HCT116 (cell line): ENCODE measurements around the gene PPM1H. TPM values are rescaled to one million over a fixed set of nuclear protein-coding genes. Genes with fewer than 3 reads are reported as not detected.
A peak's percentile ranks its signal among the peaks of the same experiment; 100 is the strongest.

ENCODE experiments used
- ATAC-seq: fragments of 200-7000 bp; cut with Tn5 transposase; 2 replicates; pipeline ENCODE4 v1.9.1; 2020; ENCODE audit warnings: mild to moderate bottlenecking, moderate library complexity
- BruUV-seq: library from RNA; stranded (reverse); fragments of 400-500 nt; replicated peaks from 2 replicates; lab custom pipeline; 2021; lab: Mats Ljungman, UMichigan
- CTCF ChIA-PET: fragments of 300-600 bp; sonication (Branson Sonifier 250); formaldehyde crosslinking; loops from one replicate; lab custom pipeline; 2021; ENCODE audit warnings: antibody characterized with exemption; lab: Charles Lee
- POLR2A ChIA-PET: fragments of 300-600, 350-600 bp; sonication (Branson Sonifier 250); formaldehyde crosslinking; loops from one replicate; lab custom pipeline; 2021; ENCODE audit warnings: antibody characterized with exemption; lab: Charles Lee
- RAD21 ChIA-PET, 2 experiments: fragments of 300-600 bp; sonication (Branson Sonifier 250); formaldehyde crosslinking; loops; one replicate each; lab custom pipeline; 2023; ENCODE audit warnings: low total read pairs in 2 of 2; ENCODE audit not compliant: uncharacterized antibody in 2 of 2, unreplicated experiment in 2 of 2, low non-redundant PET in 1 of 2; lab: Charles Lee
- DNase-seq: peaks from one replicate; pipeline ENCODE4 v3.0.0-alpha.2; 2010; ENCODE audit warnings: low read depth, low spot score
- H2AFZ ChIP-seq: fragments of 200-600 bp; shearing (Covaris generic), sonication (generic); 2 replicates; pipeline ENCODE4 v1.6.1; 2017; ENCODE audit warnings: low read depth, mixed run types, mixed read lengths, antibody characterized with exemption, low read length; ENCODE audit not compliant: poor library complexity, severe bottlenecking
- H3K27ac ChIP-seq: 2 replicates; pipeline ENCODE4 v1.5.1; 2012; ENCODE audit warnings: low read depth, low read length
- H3K27me3 ChIP-seq: fragments of 200-600 bp; sonication (generic); 2 replicates; pipeline ENCODE4 v1.6.1; 2016; ENCODE audit warnings: mixed run types, low read length, mixed read lengths; ENCODE audit not compliant: insufficient read depth
- H3K36me3 ChIP-seq, 2 experiments: fragments of 200-500 bp in 1 of 2; fragments of 200-600 bp in 1 of 2; sonication (Bioruptor generic) in 1 of 2; sonication (generic) in 1 of 2; 2 replicates each; pipeline versions ENCODE4 v1.5.1 to v1.6.1; 2014 to 2016; ENCODE audit warnings: low read length in 2 of 2, inconsistent platforms in 1 of 2, mixed read lengths in 1 of 2, mixed run types in 1 of 2; ENCODE audit not compliant: insufficient read depth in 2 of 2, control insufficient read depth in 1 of 2
- H3K4me1 ChIP-seq, 2 experiments: fragments of 200-600 bp in 1 of 2; sonication (generic) in 1 of 2; 2 replicates each; pipeline versions ENCODE4 v1.5.1 to v1.6.1; 2012 to 2017; ENCODE audit warnings: low read length in 2 of 2, inconsistent platforms in 1 of 2, mild to moderate bottlenecking in 1 of 2, mixed read lengths in 1 of 2, mixed run types in 1 of 2, moderate library complexity in 1 of 2; ENCODE audit not compliant: insufficient read depth in 2 of 2, control insufficient read depth in 1 of 2
- H3K4me2 ChIP-seq: fragments of 200-600 bp; sonication (generic); 2 replicates; pipeline ENCODE4 v1.6.1; 2017; ENCODE audit warnings: mixed run types, low read length, mixed read lengths
- H3K4me3 ChIP-seq, 2 experiments: fragments of 200-600 bp in 1 of 2; sonication (generic) in 1 of 2; replicated peaks in 1 of 2; 2 replicates each; pipeline ENCODE4 v1.5.1; 2011 to 2016; ENCODE audit warnings: low read length in 2 of 2, control low read depth in 1 of 2, low read depth in 1 of 2, mild to moderate bottlenecking in 1 of 2, mixed read lengths in 1 of 2, mixed run types in 1 of 2
- H3K79me2 ChIP-seq: fragments of 200-600 bp; sonication (generic); 2 replicates; pipeline ENCODE4 v1.6.1; 2017; ENCODE audit warnings: mild to moderate bottlenecking, mixed run types, low read length, moderate library complexity, mixed read lengths; ENCODE audit not compliant: insufficient read depth
- H3K9ac ChIP-seq: fragments of 200-600 bp; sonication (generic); 2 replicates; pipeline ENCODE4 v1.6.1; 2016; ENCODE audit warnings: low read length, mixed read lengths
- H3K9me2 ChIP-seq: fragments of 200-600 bp; sonication (generic), shearing (Covaris generic); 2 replicates; pipeline ENCODE4 v1.6.1; 2017; ENCODE audit warnings: mixed run types, mild to moderate bottlenecking, moderate library complexity; ENCODE audit not compliant: insufficient read depth
- H3K9me3 ChIP-seq, 2 experiments: fragments of 200-500 bp in 1 of 2; fragments of 200-600 bp in 1 of 2; sonication (Bioruptor generic) in 1 of 2; sonication (generic) in 1 of 2; 2 replicates each; pipeline ENCODE4 v1.6.1; 2014 to 2017; ENCODE audit warnings: low read length in 2 of 2, mixed read lengths in 2 of 2, inconsistent platforms in 1 of 2, low read depth in 1 of 2, mild to moderate bottlenecking in 1 of 2, mixed run types in 1 of 2, moderate library complexity in 1 of 2; ENCODE audit not compliant: control insufficient read depth in 1 of 2, insufficient read depth in 1 of 2
- H4K20me1 ChIP-seq: fragments of 200-600 bp; sonication (generic), shearing (Covaris generic); 2 replicates; pipeline ENCODE4 v1.6.1; 2017; ENCODE audit warnings: mixed run types, mild to moderate bottlenecking, moderate library complexity; ENCODE audit not compliant: insufficient read depth
- CBX3 ChIP-seq: IDR thresholded peaks from 2 replicates; pipeline ENCODE4 v1.6.1; 2012; ENCODE audit warnings: low read depth
- CEBPB ChIP-seq: IDR thresholded peaks from 2 replicates; pipeline ENCODE4 v1.6.1; 2012; ENCODE audit warnings: low read depth
- CTCF ChIP-seq, 3 experiments: fragments of 200-600 bp in 1 of 3; sonication (generic) in 1 of 3; IDR thresholded peaks in 2 of 3; conservative IDR thresholded peaks in 1 of 3; 2 replicates each; pipeline ENCODE4 v1.5.1; 2012 to 2017; ENCODE audit warnings: low read depth in 2 of 3, low read length in 2 of 3, antibody characterized with exemption in 1 of 3, borderline replicate concordance in 1 of 3, control low read depth in 1 of 3, mild to moderate bottlenecking in 1 of 3, mixed read lengths in 1 of 3, mixed run types in 1 of 3, moderate library complexity in 1 of 3; ENCODE audit not compliant: insufficient read depth in 1 of 3
- EGR1 ChIP-seq: IDR thresholded peaks from 2 replicates; pipeline ENCODE4 v1.6.1; 2012; ENCODE audit warnings: low read depth
- ELF1 ChIP-seq: IDR thresholded peaks from 2 replicates; pipeline ENCODE4 v1.6.1; 2012; ENCODE audit warnings: low read depth, borderline replicate concordance
- EZH2 ChIP-seq: fragments of 200-600 bp; sonication (generic); IDR thresholded peaks from 2 replicates; pipeline ENCODE4 v1.6.1; 2017; ENCODE audit warnings: antibody characterized with exemption, mixed run types
- EZH2phosphoT487 ChIP-seq: fragments of 200-600 bp; IDR thresholded peaks from 2 replicates; pipeline ENCODE4 v1.6.1; 2018; ENCODE audit warnings: antibody characterized with exemption, borderline replicate concordance
- FOSL1 ChIP-seq: IDR thresholded peaks from 2 replicates; pipeline ENCODE4 v1.6.1; 2012; ENCODE audit warnings: low read depth
- JUND ChIP-seq: IDR thresholded peaks from 2 replicates; pipeline ENCODE4 v1.6.1; 2012
- MAX ChIP-seq: IDR thresholded peaks from 2 replicates; pipeline ENCODE4 v1.6.1; 2012
- POLR2A ChIP-seq: IDR thresholded peaks from 2 replicates; pipeline ENCODE4 v1.7.0; 2011; ENCODE audit warnings: borderline replicate concordance; ENCODE audit not compliant: insufficient read depth, insufficient read length; ENCODE audit errors: extremely low read depth
- POLR2AphosphoS5 ChIP-seq: IDR thresholded peaks from 2 replicates; pipeline ENCODE4 v1.6.1; 2011; ENCODE audit warnings: mild to moderate bottlenecking, low read depth, low read length, moderate library complexity
- SIN3A ChIP-seq: IDR thresholded peaks from 2 replicates; pipeline ENCODE4 v1.6.1; 2012; ENCODE audit warnings: low read depth
- SRF ChIP-seq: IDR thresholded peaks from 2 replicates; pipeline ENCODE4 v1.6.1; 2012; ENCODE audit warnings: low read depth
- ZBTB33 ChIP-seq: IDR thresholded peaks from 2 replicates; pipeline ENCODE4 v1.6.1; 2011; ENCODE audit warnings: mild to moderate bottlenecking, low read length, moderate library complexity; ENCODE audit not compliant: insufficient replicate concordance; ENCODE audit errors: extremely low read depth
- ZFX ChIP-seq: fragments of 450-650 bp; IDR thresholded peaks from 2 replicates; pipeline ENCODE4 v1.6.1; 2017
- intact Hi-C: fragments of 100-400 bp; cut with micrococcal nuclease; formaldehyde crosslinking; loops from 2 replicates; pipeline ENCODE4 v1.10.0; 2022
- total RNA-seq: library from RNA; stranded (reverse); gene quantifications from one replicate; pipeline ENCODE4 v1.2.1, GENCODE V29; 2021; ENCODE audit not compliant: unreplicated experiment

PPM1H gene
- total RNA-seq, 1 experiment from 2014 or later = 8.0 TPM

DNA sequence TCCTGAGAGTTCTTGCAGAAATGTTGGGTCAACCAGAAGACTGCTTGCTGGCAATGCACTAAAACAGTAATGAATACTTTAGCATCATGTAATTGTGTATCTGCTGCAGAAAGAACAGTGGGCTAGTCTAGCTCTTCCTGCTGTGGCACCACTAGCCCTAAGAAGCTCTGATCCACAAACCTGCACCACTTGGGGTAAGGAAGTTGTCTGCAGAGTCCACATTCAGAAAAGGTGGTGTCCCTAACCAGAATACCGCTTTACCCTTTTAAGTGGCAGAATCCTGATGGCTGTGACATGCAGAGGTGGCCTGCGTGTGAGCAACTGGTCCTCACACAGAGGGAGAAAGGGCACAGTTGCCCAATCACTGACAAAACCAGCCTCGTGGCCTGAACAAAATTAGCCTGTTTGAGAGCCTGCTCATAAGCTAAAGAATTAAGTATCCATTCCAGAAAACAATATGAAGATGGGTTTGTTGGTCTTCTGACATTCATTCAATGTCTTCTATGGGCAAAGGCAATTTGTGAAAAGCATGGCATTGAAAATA is 165.8 kb downstream of the PPM1H start:
- H3K79me2 ChIP-seq = no peaks in the 10 kb centered on the region
- no peak for ATAC-seq
- TF ChIP-seq CEBPB (no peak), CBX3 (no peak), SIN3A (no peak), EZH2 (no peak), SRF (no peak), POLR2A (no peak), JUND (no peak)
- TF ChIP-seq, all 23 proteins: peak for 0
- RAD21 ChIA-PET = no interaction called here
- POLR2A ChIA-PET = interaction anchor here (1.0 kb wide), 1 partner anchor 17 kb away, joined by 4 read pairs; no protein-coding TSS in a partner anchor
- Histone ChIP-seq H2AFZ (no peak overlapping the region), H3K36me3 (no peaks in the 10 kb centered on the region), H4K20me1 (no peaks in the 10 kb centered on the region), H3K4me1 (peaks cover 0 to 23% of the 10 kb centered on the region in 2 experiments; a peak in 3 of 4 replicates), H3K9me2 (no peaks in the 10 kb centered on the region), H3K9me3 (no peaks in the 10 kb centered on the region), H3K27me3 (no peaks in the 10 kb centered on the region), H3K4me3 (no peak overlapping the region), H3K4me2 (no peak overlapping the region), H3K9ac (no peak overlapping the region), H3K27ac (no peak overlapping the region)
- DNase-seq = no peak
- BruUV-seq = no TSS peak
- intact Hi-C loops = no loop called here
- CTCF ChIA-PET = no interaction called here

GRCh38 chr12:62767946-62768345 is 167.0 kb downstream of the PPM1H start:
- no peaks in the 10 kb centered on the region for H3K9me2 ChIP-seq
- no peaks in the 10 kb centered on the region for H4K20me1 ChIP-seq
- DNase-seq (no peak), ATAC-seq (no peak)
- no peaks in the 10 kb centered on the region for H3K79me2 ChIP-seq
- RAD21 ChIA-PET = no interaction called here
- no peak overlapping the region for H3K27ac ChIP-seq
- no peaks in the 10 kb centered on the region for H3K36me3 ChIP-seq
- H3K27me3 ChIP-seq = no peaks in the 10 kb centered on the region
- peak overlapping the region; percentile 6; the same call in 1 of the 2 replicates for H3K4me2 ChIP-seq
- CTCF ChIA-PET = no interaction called here
- no peak overlapping the region for H2AFZ ChIP-seq
- BruUV-seq = no TSS peak
- no peak overlapping the region for H3K4me3 ChIP-seq
- intact Hi-C loops = no loop called here
- H3K9me3 ChIP-seq = no peaks in the 10 kb centered on the region
- TF ChIP-seq SRF (no peak), CTCF (IDR thresholded peaks at IDR 0.05 in 2 of 3, conservative IDR thresholded peaks at IDR 0.05 in 1 of 3; ENCODE audit: borderline replicate concordance in 1 of 3, insufficient read depth in 1 of 3, low read depth in 2 of 3, low read length in 2 of 3) (no peak), ZBTB33 (no peak), POLR2AphosphoS5 (no peak), POLR2A (no peak), EZH2phosphoT487 (no peak), EGR1 (no peak), MAX (no peak), SIN3A (no peak), FOSL1 (no peak), ELF1 (no peak), ZFX (no peak), EZH2 (no peak)
- H3K4me1 ChIP-seq = peaks cover 0 to 21% of the 10 kb centered on the region in 2 experiments; a peak in 2 of 4 replicates
- POLR2A ChIA-PET = no interaction called here
- no peak overlapping the region for H3K9ac ChIP-seq
